ENCODE measurements around the gene GRAP2. TPM values are rescaled to one million over a fixed set of nuclear protein-coding genes. Genes with fewer than 3 reads are reported as not detected.

The GRAP2 gene
- total and polyA plus RNA-seq, 2 of the 8 experiments (the other 6 are each of a cell fraction or from before 2014, with no cell fraction given), result 0.08 TPM; not detected in 1

DNA sequence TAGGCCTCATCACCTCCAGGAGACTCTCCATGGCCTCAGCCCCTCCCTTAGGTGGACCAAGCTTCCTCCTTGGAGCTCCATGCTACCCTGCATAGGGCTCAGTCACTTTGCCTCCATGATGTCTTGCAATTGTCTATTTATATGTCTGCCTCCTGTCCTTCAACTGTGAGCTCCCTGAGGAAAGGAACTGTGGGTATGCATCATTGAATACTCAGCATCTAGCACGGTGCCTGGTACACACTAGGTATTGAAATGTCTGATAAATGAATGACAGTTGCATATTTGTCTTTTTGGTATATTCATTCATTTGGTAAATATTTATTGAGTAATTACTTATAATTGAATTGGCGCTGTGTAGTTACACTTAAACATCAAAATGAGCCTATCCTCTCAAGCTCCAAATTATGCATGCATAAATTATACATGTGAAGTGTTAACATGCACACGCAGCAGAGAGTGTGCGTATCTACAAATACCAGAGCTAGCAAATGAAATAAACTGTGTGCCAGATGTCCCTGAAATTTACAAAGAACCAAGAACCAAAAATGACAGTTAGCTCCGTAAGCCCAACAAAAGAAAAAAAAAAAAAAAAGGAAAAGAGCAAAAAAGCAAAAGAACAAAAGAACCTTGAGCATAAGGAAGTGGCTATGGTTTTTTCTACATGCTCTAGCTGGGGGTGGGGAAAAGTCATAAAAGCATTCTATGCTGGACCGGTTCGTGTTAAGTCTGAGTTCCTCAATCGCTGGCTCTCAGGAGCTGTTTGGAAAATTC, 25.2 kb downstream of the GRAP2 start:
- WGBS, 2 experiments (ENCODE audit: extremely low coverage in 1 of 2, insufficient coverage in 1 of 2, insufficient read length in 1 of 2, insufficient replicate concordance in 2 of 2, low coverage in 1 of 2, low lambda C conversion rate in 2 of 2, missing lambda C conversion rate in 1 of 2), result 90% methylated on average over 8 of the region's 8 CpGs; no CpG with 5 or more reads in 1 of the 2 experiments
- no peak overlapping the region for H2BK20ac ChIP-seq (ENCODE audit: low read length)
- POLR2A ChIA-PET (ENCODE audit: partially characterized antibody), result no interaction called here
- no peak overlapping the region for H2BK15ac ChIP-seq (ENCODE audit: low read length)
- no peaks in the 10 kb centered on the region for H3K79me1 ChIP-seq (ENCODE audit: low read depth, low read length)
- H3K56ac ChIP-seq (replicated peaks; ENCODE audit: insufficient read length, low read depth, low read length), result no peak overlapping the region
- H4K5ac ChIP-seq (ENCODE audit: insufficient read length, low read depth, low read length), result no peak overlapping the region
- no peak overlapping the region for H3K14ac ChIP-seq (ENCODE audit: insufficient read length)
- no peak overlapping the region for H2AFZ ChIP-seq (ENCODE audit: low read length)
- no peaks in the 10 kb centered on the region for H3K9me3 ChIP-seq (ENCODE audit: insufficient read depth in 2 of 2, low read depth in 1 of 2, low read length in 1 of 2)
- H3K4me2 ChIP-seq (ENCODE audit: insufficient read depth in 1 of 2, low read depth in 2 of 2, low read length in 2 of 2), result no peak overlapping the region
- H3K79me2 ChIP-seq (ENCODE audit: control insufficient read depth in 1 of 2, insufficient read depth in 2 of 2, low read length in 2 of 2), result no peaks in the 10 kb centered on the region
- no peak overlapping the region for H3K23ac ChIP-seq (ENCODE audit: insufficient read length)
- no peaks in the 10 kb centered on the region for H3K23me2 ChIP-seq (ENCODE audit: low read depth, low read length)
- no peak overlapping the region for H2BK12ac ChIP-seq (ENCODE audit: low read depth, low read length)
- FAIRE-seq, result no peak
- peaks cover 0 to 2% (median 0%) of the 10 kb centered on the region in 4 experiments; a peak in 2 of 7 replicates for H3K4me1 ChIP-seq (replicated peaks in 1 of 4; ENCODE audit: control insufficient read depth in 3 of 4, insufficient read depth in 4 of 4, low read length in 3 of 4)
- no peak for DNase-seq (ENCODE audit: low read depth in 1 of 2, low spot score in 2 of 2)
- no peak overlapping the region for H4K91ac ChIP-seq (replicated peaks; ENCODE audit: insufficient read length, low read length)
- no peak overlapping the region for H2BK5ac ChIP-seq (ENCODE audit: low read depth, low read length)
- no peaks in the 10 kb centered on the region for H3K36me3 ChIP-seq (ENCODE audit: control insufficient read depth in 2 of 4, insufficient read depth in 4 of 4, low read length in 3 of 4)
- CTCF ChIA-PET (ENCODE audit: partially characterized antibody), result interaction anchor here (0.6 to 10.1 kb wide), 15 partner anchors 10 to 194 kb away, joined by 3 to 119 read pairs (median 3); no protein-coding TSS in a partner anchor
- H2BK120ac ChIP-seq (replicated peaks; ENCODE audit: low read depth, low read length), result no peak overlapping the region
- no peak overlapping the region for H3K4me3 ChIP-seq (ENCODE audit: extremely low read depth in 1 of 4, insufficient read depth in 2 of 4, low read depth in 3 of 4, low read length in 4 of 4)
- H2AK5ac ChIP-seq (ENCODE audit: low read depth, low read length), result no peak overlapping the region
- H4K20me1 ChIP-seq (replicated peaks in 1 of 2; ENCODE audit: control insufficient read depth in 1 of 2, insufficient read depth in 2 of 2, low read length in 2 of 2), result no peaks in the 10 kb centered on the region
- no peak overlapping the region for H4K8ac ChIP-seq (ENCODE audit: extremely low read depth, insufficient read depth, low read length)
- peaks cover 0 to 2% (median 0%) of the 10 kb centered on the region in 4 experiments; a peak in 1 of 7 replicates for H3K27me3 ChIP-seq (replicated peaks in 1 of 4; ENCODE audit: control insufficient read depth in 3 of 4, extremely low read depth in 1 of 4, insufficient read depth in 3 of 4, low read length in 3 of 4)
- no peak overlapping the region for H3K18ac ChIP-seq (ENCODE audit: extremely low read depth, low read length)
- H3K27ac ChIP-seq (ENCODE audit: low read depth, low read length), result no peak overlapping the region
- H3K4ac ChIP-seq (replicated peaks; ENCODE audit: insufficient read length, low read depth, low read length), result no peak overlapping the region
- no peak overlapping the region for H3K9ac ChIP-seq (replicated peaks in 1 of 4; ENCODE audit: extremely low read depth in 1 of 4, low read depth in 3 of 4, low read length in 3 of 4)
- TF ChIP-seq SIX5 (IDR thresholded peaks at IDR 0.05; ENCODE audit: low read depth, low read length) (no peak), RFX5 (IDR thresholded peaks at IDR 0.05; ENCODE audit: borderline replicate concordance, low read depth, low read length) (no peak), GABPA (IDR thresholded peaks at IDR 0.05; ENCODE audit: borderline replicate concordance, insufficient read depth, low read length) (no peak), RNF2 (IDR thresholded peaks at IDR 0.05; ENCODE audit: borderline replicate concordance, low read depth, low read length, missing control alignments, poor library complexity, severe bottlenecking) (no peak), KDM5A (IDR thresholded peaks at IDR 0.05; ENCODE audit: low read length) (no peak), MAX (IDR thresholded peaks at IDR 0.05) (no peak), PHF8 (conservative IDR thresholded peaks at IDR 0.05; ENCODE audit: low read depth, low read length) (no peak), CHD2 (IDR thresholded peaks at IDR 0.05; ENCODE audit: low read length) (no peak), SUZ12 (IDR thresholded peaks at IDR 0.05; ENCODE audit: low read length) (no peak), HDAC2 (IDR thresholded peaks at IDR 0.05; ENCODE audit: borderline replicate concordance in 1 of 2, low read depth in 2 of 2, low read length in 2 of 2) (no peak), JUN (IDR thresholded peaks at IDR 0.05; ENCODE audit: low read depth, low read length) (no peak), CEBPB (IDR thresholded peaks at IDR 0.05; ENCODE audit: low read depth, low read length) (no peak)

Data from H1 (cell line).